ENCODE results near the gene FNDC11.
A peak's percentile ranks its signal among the peaks of the same experiment; 100 is the strongest.
"Not testable (repeated sequence)": the region's sequence is repeated elsewhere in the genome, so short reads cannot be mapped to it uniquely, and the experiment has no call there.

Gene FNDC11, protein sequence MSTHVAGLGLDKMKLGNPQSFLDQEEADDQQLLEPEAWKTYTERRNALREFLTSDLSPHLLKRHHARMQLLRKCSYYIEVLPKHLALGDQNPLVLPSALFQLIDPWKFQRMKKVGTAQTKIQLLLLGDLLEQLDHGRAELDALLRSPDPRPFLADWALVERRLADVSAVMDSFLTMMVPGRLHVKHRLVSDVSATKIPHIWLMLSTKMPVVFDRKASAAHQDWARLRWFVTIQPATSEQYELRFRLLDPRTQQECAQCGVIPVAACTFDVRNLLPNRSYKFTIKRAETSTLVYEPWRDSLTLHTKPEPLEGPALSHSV

DNA sequence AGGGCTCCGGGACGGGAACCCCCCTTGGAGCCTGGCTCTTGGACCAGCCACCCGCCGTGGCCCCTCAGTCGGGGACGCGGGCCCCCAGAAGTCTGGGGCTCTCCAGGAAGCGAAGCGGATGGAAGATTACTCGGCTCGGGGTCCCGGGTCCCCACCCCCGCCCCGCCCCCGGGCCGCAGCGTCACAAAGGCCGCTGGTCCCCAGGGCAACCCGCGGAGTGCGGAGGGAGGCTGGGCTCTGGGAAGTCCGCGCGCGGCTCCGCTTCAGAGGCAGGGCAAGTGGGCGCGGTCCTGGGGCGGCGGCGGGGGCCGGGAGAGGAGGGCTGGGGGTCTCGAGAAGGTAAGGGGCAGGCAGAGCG, at the start of gene FNDC11:
TSS of gene FNDC11 (plus strand) at position 227 of the 358 bp plus-strand sequence. CDS start 1,505 bp downstream, outside the sequence.
- DNase-seq (ENCODE audit: low spot score), result no peak

- DNase-seq (ENCODE audit: low spot score), result no peak
Measured at GRCh38 chr20:63504642-63505041, 49.3 kb upstream of the FNDC11 start.

GRCh38 chr20:63505281-63505680, 48.7 kb upstream of the FNDC11 start:
- DNase-seq (ENCODE audit: low spot score), result no peak

GRCh38 chr20:63505723-63506122, 48.2 kb upstream of the FNDC11 start:
- no peak for DNase-seq (ENCODE audit: low spot score)

GRCh38 chr20:63507083-63507743, 46.7 kb upstream of the FNDC11 start:
- no peak for DNase-seq (ENCODE audit: low spot score)

GRCh38 chr20:63508072-63508768, 45.7 kb upstream of the FNDC11 start:
- DNase-seq (ENCODE audit: low spot score), result no peak

GRCh38 chr20:63509088-63509564, 44.8 kb upstream of the FNDC11 start:
- no peak for DNase-seq (ENCODE audit: low spot score)

- no peak for DNase-seq (ENCODE audit: low spot score)
Measured at GRCh38 chr20:63513207-63513606, 40.8 kb upstream of the FNDC11 start.

DNA sequence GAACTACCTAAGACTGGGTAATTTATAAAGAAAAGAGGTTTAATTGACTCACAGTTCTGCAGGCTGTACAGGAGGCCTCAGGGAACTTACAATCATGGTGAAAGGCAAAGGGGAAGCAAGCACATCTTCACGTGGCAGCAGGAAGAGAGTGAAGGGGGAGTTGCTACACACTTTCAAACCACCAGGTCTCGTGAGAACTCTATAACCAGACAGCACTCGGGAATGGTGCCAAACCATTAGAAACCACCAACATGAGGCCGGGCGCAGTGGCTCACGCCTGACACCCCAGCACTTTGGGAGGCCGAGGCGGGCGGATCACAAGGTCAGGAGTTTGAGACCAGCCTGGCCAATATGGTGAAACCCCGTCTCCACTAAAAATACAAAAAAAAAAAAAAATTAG, 39.4 kb upstream of the FNDC11 start:
- DNase-seq (ENCODE audit: low spot score), result not testable (repeated sequence)

DNA sequence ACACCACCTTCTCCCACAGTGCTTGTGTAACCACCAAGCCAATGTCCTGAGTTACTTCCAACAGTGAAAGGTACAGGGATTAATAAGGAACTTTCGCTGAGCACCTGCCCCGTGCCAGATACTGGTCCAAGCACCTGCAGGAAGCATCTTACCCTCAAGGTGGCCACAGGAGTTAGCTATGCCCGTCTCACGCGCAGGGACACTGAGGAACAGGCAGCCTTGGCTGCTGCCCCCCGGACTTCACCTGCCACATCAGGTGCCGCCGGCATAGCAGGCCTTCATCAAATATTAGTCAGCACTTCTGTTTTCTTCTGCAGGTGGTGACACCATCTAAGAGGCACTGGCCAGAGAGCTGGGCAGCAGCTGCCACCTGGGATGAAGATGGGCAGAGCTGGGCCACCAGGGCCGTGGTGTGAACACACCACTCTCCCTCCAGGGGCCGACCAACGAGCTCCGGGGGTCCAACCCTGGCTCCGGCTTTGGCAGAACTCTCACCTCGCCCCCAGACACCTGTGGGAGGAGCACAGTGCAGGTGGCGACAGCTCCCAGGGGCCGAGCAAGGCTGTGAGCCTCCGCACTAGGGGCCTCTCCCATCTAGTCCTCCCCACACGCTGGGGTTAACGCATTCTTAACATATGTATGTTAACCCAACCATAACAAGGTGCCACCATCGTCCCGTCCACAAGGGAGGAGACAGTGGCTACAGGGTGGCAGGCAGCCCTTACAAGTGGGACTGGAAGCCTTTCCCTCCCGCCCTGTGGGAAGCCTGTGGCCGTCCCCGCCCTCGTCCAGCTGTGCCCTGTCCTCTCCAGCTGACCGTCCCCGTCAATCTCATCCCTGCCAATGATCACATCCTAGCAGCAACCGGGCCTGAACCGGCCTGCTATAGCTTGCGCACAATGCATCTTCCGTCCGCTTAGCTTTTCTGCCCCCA, 36.3 kb upstream of the FNDC11 start:
- no peak for DNase-seq (ENCODE audit: low spot score)

- DNase-seq (ENCODE audit: low spot score), result no peak
Measured at GRCh38 chr20:63518351-63518861, 35.6 kb upstream of the FNDC11 start.

GRCh38 chr20:63518946-63519667, 34.9 kb upstream of the FNDC11 start:
- DNase-seq (ENCODE audit: low spot score), result no peak

- DNase-seq (ENCODE audit: low spot score), result peak; percentile 62
Measured at GRCh38 chr20:63519668-63520503, 34.1 kb upstream of the FNDC11 start.

DNA sequence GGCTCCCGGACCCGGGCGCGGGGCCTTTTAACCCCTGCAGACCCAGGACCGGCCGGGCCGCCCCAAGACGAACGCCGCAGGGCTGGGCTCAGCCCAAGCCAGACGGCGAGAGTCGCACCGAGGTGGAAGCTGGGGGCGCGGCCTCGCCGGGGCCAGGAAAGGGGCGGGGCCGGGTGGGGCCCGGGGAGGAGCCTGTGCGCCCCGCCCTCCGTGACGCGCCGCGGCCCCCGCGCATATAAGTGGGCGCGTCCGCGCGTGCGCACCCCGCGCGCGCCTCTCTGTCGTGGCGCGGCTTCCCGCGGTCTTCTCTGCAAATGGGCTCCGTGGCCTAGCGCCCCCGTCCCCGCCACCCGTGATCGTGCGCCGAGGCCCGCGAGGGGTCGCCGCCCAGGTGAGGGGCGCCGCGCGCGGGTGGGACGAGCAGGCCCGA, 33.4 kb upstream of the FNDC11 start, which contains the start of gene PPDPF:
TSS of gene PPDPF (plus strand) at position 262 of the 430 bp plus-strand sequence. CDS start 544 bp downstream, outside the sequence.
- peak; percentile 99 for DNase-seq (ENCODE audit: low spot score)

DNA sequence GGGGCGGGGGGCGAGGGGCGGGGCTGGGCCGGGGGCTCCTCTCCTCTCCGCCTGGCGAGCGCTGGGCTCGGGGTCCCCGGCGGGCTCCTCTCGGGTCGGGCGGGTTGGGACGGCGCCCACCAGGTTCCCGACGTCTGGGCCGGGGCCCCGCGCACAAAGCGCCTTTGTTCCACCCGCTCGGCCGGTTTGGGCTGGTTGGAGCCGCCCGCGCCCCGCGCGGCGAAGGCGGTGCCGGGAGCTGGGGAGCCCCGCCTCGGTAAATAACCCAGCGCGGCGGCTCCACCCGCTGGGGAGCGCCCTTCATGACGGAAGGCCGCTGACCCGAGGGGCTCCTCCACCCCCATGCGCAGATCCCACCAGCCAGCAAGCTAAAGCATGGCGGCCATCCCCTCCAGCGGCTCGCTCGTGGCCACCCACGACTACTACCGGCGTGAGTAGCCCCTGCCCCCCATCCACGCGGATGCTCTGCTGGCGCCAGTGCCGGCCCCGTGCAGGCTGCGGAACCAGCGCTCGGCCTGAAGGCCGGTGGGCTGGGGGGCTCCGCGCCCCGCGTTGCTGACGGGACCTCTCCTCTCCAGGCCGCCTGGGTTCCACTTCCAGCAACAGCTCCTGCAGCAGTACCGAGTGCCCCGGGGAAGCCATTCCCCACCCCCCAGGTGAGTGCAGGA, 32.9 kb upstream of the FNDC11 start:
- DNase-seq (ENCODE audit: low spot score), result peak; percentile 81

DNA sequence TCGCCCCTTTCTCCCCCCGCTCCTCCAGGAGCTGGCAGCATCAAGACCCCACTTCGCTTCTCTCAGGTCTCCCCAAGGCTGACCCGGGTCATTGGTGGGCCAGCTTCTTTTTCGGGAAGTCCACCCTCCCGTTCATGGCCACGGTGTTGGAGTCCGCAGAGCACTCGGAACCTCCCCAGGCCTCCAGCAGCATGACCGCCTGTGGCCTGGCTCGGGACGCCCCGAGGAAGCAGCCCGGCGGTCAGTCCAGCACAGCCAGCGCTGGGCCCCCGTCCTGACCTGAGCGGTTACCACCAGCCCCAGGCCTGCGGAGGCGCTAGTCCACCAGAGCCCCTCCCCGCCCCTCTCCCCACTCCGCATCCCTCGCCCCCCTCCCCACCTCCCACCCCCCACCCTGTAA, 32.4 kb upstream of the FNDC11 start:
- DNase-seq (ENCODE audit: low spot score), result no peak

GRCh38 chr20:63522091-63522868, 31.7 kb upstream of the FNDC11 start:
- no peak for DNase-seq (ENCODE audit: low spot score)

GRCh38 chr20:63522981-63523611, 30.9 kb upstream of the FNDC11 start:
- no peak for DNase-seq (ENCODE audit: low spot score)

Data from AG08395 (cell line).